Heart left ventricle (tissue), 16 donors: Measurements from ENCODE around the gene SYNGR2. TPM values are rescaled to one million over a fixed set of nuclear protein-coding genes. Genes with fewer than 3 reads are reported as not detected.

Experiments
- ATAC-seq, 4 donors: fragments of 200-7000 bp; cut with Tn5 transposase; one replicate each; pipeline ENCODE4 v1.9.1; 2020 to 2022; ENCODE audit warnings: moderate library complexity in 4 of 4, mild to moderate bottlenecking in 3 of 4, moderate number of reproducible peaks in 1 of 4
- DNase-seq, 5 donors: peaks; one replicate each; pipeline ENCODE4 v3.0.0-alpha.2; 2020
- H3K27ac ChIP-seq, 12 donors: fragments of 200-600 bp; sonication (generic) in 4 of 12; one replicate each; pipeline versions ENCODE4 v1.5.0 to v1.8.0; 2016 to 2022; ENCODE audit warnings: mild to moderate bottlenecking in 2 of 12
- H3K27me3 ChIP-seq, 9 donors: fragments of 200-600 bp; sonication (generic) in 2 of 9; one replicate each; pipeline versions ENCODE4 v1.5.1 to v1.8.0; 2016 to 2022; ENCODE audit warnings: mild to moderate bottlenecking in 3 of 9
- H3K36me3 ChIP-seq, 9 donors: fragments of 200-600 bp; sonication (generic) in 2 of 9; one replicate each; pipeline versions ENCODE4 v1.5.0 to v1.8.0; 2018 to 2022; ENCODE audit warnings: mild to moderate bottlenecking in 2 of 9
- H3K4me1 ChIP-seq, 12 donors: fragments of 200-600 bp; sonication (generic) in 4 of 12; one replicate each; pipeline versions ENCODE4 v1.5.0 to v1.8.0; 2016 to 2022; ENCODE audit warnings: mild to moderate bottlenecking in 3 of 12
- H3K4me3 ChIP-seq, 12 donors: fragments of 200-600 bp; sonication (generic) in 4 of 12; one replicate each; pipeline versions ENCODE4 v1.5.0 to v1.8.0; 2017 to 2022; ENCODE audit warnings: mild to moderate bottlenecking in 9 of 12, moderate library complexity in 4 of 12
- H3K9me3 ChIP-seq, 12 donors: fragments of 200-600 bp; sonication (generic) in 4 of 12; one replicate each; pipeline versions ENCODE4 v1.5.0 to v1.8.0; 2016 to 2022; ENCODE audit warnings: mild to moderate bottlenecking in 1 of 12
- POLR2A ChIP-seq, 2 donors: fragments of 450-650 bp; IDR thresholded peaks; one replicate each; pipeline ENCODE4 v1.6.1; 2017; ENCODE audit warnings: antibody characterized with exemption in 2 of 2, mild to moderate bottlenecking in 2 of 2, moderate library complexity in 2 of 2
- WGBS, 4 donors: extraction: QIAGEN DNeasy Blood & Tissue Kit in 2 of 4; methylation state at CpG; one replicate each; pipeline versions ENCODE4 v1.1.5 to v1.1.7; 2013 to 2018; 5-methylcytosine and 5-hydroxymethylcytosine counted together
- intact Hi-C, 10 donors: fragments of 100-400 bp; cut with DNase I; formaldehyde crosslinking; loops; one replicate each; pipeline versions ENCODE4 v1.11.1 to v1.14.2; 2022
- polyA plus RNA-seq, 2 donors: library from polyadenylated mRNA; stranded (reverse); fragments of 200-250 nt; gene quantifications; one replicate each; pipeline ENCODE4 v1.2.3, GENCODE V29; 2013
- total RNA-seq, 9 donors: library from RNA; depleted of rRNA in 2 of 9; stranded (reverse); fragments of >200 nt in 2 of 9; fragmentation: NEBNext Ultra II Directional in 3 of 9; extraction: Animal tissue kit (Norgen Biotek cat#: 25700) in 3 of 9; gene quantifications; one replicate each; pipeline versions ENCODE4 v1.1.0 to v1.2.4, GENCODE V29; 2016 to 2023
- TF ChIP-seq, protein P1 (sequence below), 12 donors: fragments of 200-600 bp; sonication (generic) in 4 of 12; IDR thresholded peaks; one replicate each; pipeline versions ENCODE4 v1.5.0 to v1.8.0; 2018 to 2022; ENCODE audit warnings: antibody characterized with exemption in 12 of 12, mild to moderate bottlenecking in 5 of 12
- donor health status: ischemic (EF 13 %, LVEDD 7.1; RV severe dilation, severe dysfunction).
- donor health status: healthy with polysubstance abuse.
- donor health status: DM: no; HTN: yes; CAD: no.
- donor health status: DM: no; HTN: no; CAD: no.
- donor health status: ischemic (EF 25% LVEDD 6.9; RV normal size, moderate dysfunction).
- donor health status: ischemic (EF 25% LVEDD 5.7; RV mildly dilated, moderate dysfunction).
- donor health status: healthy.
- donor health status: DM: yes; HTN: yes; CAD: no.
- donor health status: ischemic (EF 35%, LVEDD 5.7; RV mildly dilated, moderate dysfunction).
- donor health status: nonischemic (EF 11% LVEDD 7.7; RV severe dilation, severe dysfunction).
- donor health status: DM: yes; HTN: yes; CAD: no.
- donor health status: PGD.
- donor health status: ischemic (EF 29% LVEDD 5.4; RV normal size, mild dysfunction).
- donor health status: nonischemic (EF 23%, LVEDD 6.1; RV moderate dilation, normal function).

SYNGR2 gene
- total and polyA plus RNA-seq, 11 donors: 99.5 to 268 (median 135) TPM

DNA sequence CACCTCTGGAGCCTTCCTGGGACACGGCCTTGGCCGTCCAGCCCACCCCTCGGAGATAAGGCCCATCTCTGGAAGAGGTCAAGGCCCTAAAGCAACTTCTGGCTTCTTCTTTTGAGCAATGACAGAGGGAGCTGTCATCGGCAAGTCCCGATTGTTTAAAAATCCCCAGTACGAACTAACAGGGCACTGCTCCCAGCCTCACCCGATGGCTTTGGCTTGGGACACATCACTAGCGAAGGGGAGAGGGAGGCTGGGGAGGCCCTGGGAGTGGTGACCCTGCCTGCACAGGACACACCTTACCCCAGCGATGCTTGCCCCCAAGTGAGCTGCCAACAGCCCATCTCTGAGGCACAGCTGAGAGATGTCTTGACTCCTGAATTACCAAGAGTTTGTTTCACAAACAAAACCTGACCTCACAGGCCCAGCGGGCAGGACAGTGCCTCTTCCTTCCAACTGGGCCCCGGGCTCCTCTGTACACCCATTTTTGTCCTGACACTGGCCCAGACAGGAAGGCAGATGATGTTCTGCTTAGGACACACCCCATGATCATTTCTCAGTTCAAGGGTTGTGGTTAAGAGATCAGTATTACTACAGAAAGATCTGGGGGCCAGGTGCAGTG, 4.8 kb downstream of the SYNGR2 start:
- peak overlapping the region in 1 of 12 donors; percentile 30 for H3K4me3 ChIP-seq
- ATAC-seq (peak in 2 of 4 donors; percentile 17 to 18), DNase-seq (peak in 1 of 5 donors; percentile 27)
- WGBS, 4 donors: 40 to 50% (median 45%) methylated on average over 8 to 11 of the region's 11 CpGs
- intact Hi-C loops: loop anchor here in 6 of 10 donors (5.0 kb wide), 1 partner anchor 46 kb away; the partner anchor contains the start of gene TMC6 (in 6 of the 6)
- H3K27me3 ChIP-seq: no peaks in the 10 kb centered on the region
- peak overlapping the region; percentile 77 to 95 (median 88) for H3K27ac ChIP-seq
- TF ChIP-seq, protein P1, sequence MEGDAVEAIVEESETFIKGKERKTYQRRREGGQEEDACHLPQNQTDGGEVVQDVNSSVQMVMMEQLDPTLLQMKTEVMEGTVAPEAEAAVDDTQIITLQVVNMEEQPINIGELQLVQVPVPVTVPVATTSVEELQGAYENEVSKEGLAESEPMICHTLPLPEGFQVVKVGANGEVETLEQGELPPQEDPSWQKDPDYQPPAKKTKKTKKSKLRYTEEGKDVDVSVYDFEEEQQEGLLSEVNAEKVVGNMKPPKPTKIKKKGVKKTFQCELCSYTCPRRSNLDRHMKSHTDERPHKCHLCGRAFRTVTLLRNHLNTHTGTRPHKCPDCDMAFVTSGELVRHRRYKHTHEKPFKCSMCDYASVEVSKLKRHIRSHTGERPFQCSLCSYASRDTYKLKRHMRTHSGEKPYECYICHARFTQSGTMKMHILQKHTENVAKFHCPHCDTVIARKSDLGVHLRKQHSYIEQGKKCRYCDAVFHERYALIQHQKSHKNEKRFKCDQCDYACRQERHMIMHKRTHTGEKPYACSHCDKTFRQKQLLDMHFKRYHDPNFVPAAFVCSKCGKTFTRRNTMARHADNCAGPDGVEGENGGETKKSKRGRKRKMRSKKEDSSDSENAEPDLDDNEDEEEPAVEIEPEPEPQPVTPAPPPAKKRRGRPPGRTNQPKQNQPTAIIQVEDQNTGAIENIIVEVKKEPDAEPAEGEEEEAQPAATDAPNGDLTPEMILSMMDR (IDR thresholded peaks at IDR 0.05): no peak
- no peak for TF ChIP-seq POLR2A (IDR thresholded peaks at IDR 0.05)
- H3K9me3 ChIP-seq: no peaks in the 10 kb centered on the region
- peaks cover 0 to 35% (median 5%) of the 10 kb centered on the region in 9 donors for H3K36me3 ChIP-seq
- H3K4me1 ChIP-seq: peaks cover 9 to 81% (median 62%) of the 10 kb centered on the region in 12 donors

DNA sequence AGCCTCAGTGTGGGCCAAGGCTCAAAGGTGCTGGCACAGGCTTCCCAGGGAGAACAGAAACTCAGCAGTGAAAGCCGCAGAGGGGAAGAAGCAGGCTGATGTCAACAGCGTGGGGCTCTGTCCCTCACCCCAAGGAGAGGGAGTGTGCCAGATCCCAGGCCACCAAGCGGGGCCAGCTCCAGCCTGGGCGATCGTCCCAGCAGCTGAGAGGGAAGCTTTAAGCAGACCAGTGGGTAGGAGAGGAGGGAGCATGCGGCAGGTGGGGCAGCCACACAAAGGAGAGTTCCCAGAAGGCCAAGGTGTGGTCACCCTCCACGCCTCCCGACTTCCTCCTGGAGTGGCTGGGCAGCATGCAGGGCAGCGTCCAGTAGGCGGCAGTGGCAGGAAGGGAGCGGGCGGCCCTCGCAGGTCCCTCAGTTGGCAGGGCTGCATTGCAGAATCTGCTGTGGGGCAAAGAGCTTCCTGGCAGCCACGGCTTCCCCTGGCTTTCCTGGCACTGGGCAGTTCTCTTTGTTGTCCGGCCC, 6.0 kb downstream of the SYNGR2 start:
- Histone ChIP-seq H3K27me3 (no peaks in the 10 kb centered on the region), H3K36me3 (peaks cover 0 to 35% (median 5%) of the 10 kb centered on the region in 9 donors), H3K27ac (peak overlapping the region; percentile 77 to 95 (median 88)), H3K9me3 (no peaks in the 10 kb centered on the region), H3K4me1 (peaks cover 9 to 84% (median 58%) of the 10 kb centered on the region in 12 donors), H3K4me3 (peak overlapping the region in 4 of 12 donors; percentile 3 to 21 (median 14))
- ATAC-seq (peak; percentile 59 to 81 (median 78)), DNase-seq (peak; percentile 85 to 93 (median 90))
- TF ChIP-seq, protein P1 (IDR thresholded peaks at IDR 0.05): peak; percentile 47 to 77 (median 62)
- peak in 1 of 2 donors; percentile 33 for TF ChIP-seq POLR2A (IDR thresholded peaks at IDR 0.05)
- 22 to 34% (median 26%) methylated on average over 11 to 15 of the region's 15 CpGs for WGBS, 4 donors
- intact Hi-C loops: loop anchor here in 8 of 10 donors (2.0 to 5.0 kb wide), 2 partner anchors 47 to 62 kb away; partner anchors contain the start of gene TMC6 (in 6 of the 8)

DNA sequence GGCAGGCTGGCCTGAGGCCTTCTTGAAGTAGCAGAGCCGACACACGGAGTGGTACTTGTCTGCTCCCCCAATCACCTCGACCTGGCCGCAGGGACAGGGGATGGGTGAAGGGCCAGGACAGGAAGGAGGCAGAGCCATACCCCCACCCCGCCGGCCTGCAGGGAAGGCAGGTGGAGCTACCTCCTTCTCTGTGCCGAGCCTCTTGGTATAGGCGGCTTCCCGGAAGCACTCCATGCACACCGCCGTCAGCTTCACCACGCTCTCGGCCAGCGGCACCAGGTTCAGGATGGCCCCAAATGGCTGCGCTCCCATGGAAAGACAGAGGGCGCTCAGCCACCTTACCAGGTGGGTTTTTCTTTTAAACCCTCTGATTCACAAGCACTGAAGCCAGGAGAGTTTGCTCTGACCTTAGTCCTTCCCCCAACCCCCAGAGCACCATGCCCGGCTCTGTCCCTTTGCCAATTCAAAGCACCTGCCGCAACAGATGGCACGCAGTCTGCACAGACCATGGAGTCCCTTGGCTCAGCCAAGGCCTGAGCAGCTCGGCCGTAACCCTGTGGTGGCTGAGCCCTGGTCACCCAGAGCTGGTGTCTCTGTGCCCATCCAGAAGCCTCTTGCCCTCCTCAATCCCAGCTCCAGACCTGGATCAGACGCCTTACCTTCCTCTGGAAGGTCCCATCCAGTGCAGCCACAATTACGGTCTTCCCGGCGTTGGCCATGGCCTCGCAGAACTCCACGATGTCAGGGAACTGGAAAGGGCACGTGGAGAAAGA, 6.7 kb downstream of the SYNGR2 start:
- ATAC-seq (peak in 3 of 4 donors; percentile 0 to 14 (median 0)), DNase-seq (peak in 1 of 5 donors; percentile 27)
- intact Hi-C loops: loop anchor here in 9 of 10 donors (2.0 to 5.0 kb wide), 3 partner anchors 48 to 77 kb away; partner anchors contain the start of gene TMC6 (in 8 of the 9)

More for the DNA sequence above, 6.7 kb downstream of the SYNGR2 start:
- H3K9me3 ChIP-seq: no peaks in the 10 kb centered on the region
- WGBS, 4 donors: 57 to 67% (median 62%) methylated on average over 18 to 28 of the region's 28 CpGs
- H3K36me3 ChIP-seq: peaks cover 0 to 35% (median 5%) of the 10 kb centered on the region in 9 donors
- H3K4me3 ChIP-seq: peak overlapping the region in 4 of 12 donors; percentile 3 to 21 (median 14)
- peaks cover 9 to 84% (median 53%) of the 10 kb centered on the region in 12 donors for H3K4me1 ChIP-seq
- TF ChIP-seq, protein P1 (IDR thresholded peaks at IDR 0.05): no peak
- TF ChIP-seq POLR2A (IDR thresholded peaks at IDR 0.05): peak in 1 of 2 donors; percentile 1
- H3K27me3 ChIP-seq: no peaks in the 10 kb centered on the region
- H3K27ac ChIP-seq: peak overlapping the region; percentile 77 to 95 (median 88)
